ENCODE data around the gene CHML.

Gene CHML

DNA sequence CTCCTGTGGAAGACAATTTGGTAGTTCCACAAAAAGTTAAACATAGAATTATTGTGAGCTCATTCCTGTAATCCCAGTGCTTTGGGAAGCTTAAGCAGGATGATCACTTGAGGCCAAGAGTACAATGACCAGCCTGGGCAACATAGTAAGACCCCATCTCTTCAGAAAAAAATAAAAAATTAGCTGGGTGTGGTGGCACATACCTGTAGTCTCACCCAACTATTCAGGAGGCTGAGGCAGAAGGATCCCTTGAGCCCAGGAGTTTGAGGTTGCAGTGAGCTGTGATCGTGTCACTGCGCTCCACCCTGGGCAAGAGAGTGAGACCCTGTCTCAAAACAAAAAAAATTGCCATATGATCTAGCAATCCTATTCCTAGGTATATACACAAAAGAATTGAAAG is 4.1 kb upstream of the CHML start:
- no peak for DNase-seq

DNA sequence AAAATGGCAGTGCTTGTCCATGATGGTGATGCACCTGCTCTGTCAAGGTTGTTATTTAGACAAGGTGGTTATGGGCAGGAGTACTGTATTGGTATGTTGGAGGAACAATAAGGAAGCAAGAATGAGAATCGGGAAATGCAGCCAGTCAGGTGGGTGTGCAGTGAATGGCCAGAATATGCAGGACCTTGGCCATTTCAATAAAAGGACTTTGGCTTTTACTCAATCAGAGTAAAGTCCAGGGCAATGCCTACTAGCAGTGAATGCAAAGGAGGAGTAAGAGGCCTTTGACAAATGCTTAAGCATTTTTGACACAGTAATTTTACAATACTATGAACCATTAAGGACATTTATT is 2.4 kb upstream of the CHML start:
- no peak for DNase-seq

DNA sequence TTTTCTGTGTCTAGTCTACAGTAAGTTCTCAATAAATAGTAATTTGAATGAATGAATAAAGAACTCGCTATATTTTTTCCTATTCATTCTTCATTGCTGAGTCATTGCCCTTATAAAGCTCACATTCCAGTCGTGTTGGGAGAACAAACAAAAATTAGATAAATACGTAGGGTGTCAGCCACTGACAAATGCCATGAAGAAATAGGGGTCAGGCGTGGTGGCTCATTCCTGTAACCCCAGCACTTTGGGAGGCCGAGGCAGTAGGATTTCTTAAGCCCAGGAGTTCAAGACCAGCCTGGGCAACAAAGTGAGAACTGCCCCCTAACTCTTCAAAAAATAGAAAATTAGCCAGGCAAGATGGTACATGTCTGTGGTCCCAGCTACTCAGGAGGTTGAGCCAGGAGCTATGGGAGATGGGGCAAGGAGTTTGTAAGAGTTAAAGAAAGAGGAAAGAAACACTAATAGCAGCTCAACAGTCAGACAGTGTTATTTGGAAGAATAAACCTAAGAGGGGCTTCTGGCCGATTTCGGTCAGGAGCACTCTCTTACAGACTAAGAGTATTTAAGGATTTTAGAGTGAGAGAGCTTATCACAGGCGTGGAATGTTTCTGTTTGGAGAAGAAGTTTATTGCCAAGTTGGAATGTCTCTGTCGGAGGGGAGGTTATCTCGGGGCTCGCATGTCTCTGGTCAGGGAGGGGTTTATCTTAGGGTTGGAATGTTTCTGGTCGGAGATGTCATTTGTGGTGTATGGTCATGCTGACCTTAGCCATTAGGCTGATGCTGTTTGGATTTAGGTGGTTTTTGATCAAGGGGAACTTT is 1.8 kb upstream of the CHML start:
- no peak for DNase-seq

DNA sequence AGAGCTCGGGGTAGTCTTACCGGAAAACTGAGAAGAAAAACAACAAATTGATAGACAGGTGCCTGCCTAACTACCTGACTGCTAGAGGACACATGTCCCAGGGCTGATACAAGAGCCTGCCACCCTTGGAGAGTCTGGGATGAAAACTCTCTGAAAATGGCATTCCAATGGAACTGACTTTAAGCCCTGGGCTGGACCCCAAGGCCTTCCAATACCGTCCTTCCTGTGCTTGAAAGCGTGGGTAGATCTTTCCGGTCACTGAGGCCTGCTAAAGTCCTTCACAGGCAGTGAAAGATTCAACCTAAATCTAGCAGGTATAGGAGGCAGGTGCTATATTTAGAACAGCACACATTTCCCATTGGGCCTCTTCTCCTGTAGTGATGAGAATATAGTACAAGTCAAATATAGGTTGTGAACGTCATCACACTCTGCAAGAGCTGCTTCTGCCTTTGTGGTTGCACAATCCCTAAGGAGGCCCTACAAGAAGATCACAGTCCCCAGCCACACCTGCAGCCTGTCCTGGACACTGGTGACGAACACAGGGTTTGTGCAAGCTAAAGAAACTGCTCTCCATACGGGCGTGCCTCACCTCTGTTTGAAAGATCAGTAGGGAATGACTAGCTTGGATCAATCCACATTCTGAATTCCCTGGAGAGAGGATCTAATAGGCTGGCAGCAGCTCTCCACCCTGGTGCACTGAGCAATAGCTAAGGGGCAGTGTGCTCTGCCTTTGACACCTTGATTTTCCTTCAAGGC is 876 bp upstream of the CHML start:
- no peak for DNase-seq

DNA sequence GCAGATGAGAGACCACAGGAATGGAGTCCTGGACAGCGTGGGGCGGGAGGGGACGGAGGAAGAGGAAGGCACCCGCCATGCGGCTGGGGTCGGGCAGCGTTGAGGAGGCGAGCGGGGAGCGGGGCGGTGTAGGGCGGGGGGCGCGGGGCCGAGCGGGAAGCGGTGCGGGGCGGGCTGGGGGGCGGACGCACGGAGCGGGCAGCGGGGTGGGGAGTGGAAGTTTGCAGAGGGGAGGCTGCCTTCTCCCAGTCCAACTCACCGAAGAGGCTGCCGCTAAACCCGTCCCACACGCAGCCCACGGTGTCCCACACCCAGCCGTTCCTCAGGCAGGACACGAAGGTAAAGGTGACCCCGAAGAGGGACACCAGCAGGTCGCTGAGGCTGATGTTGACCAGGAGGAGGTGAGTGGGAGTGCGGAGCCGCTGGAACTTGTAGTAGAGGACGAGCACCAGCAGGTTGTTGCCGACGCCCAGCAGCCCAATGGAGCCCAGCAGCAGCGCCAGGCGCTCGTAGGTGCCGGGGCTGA is 483 bp downstream of the CHML start:
- DNase-seq = no peak

DNA sequence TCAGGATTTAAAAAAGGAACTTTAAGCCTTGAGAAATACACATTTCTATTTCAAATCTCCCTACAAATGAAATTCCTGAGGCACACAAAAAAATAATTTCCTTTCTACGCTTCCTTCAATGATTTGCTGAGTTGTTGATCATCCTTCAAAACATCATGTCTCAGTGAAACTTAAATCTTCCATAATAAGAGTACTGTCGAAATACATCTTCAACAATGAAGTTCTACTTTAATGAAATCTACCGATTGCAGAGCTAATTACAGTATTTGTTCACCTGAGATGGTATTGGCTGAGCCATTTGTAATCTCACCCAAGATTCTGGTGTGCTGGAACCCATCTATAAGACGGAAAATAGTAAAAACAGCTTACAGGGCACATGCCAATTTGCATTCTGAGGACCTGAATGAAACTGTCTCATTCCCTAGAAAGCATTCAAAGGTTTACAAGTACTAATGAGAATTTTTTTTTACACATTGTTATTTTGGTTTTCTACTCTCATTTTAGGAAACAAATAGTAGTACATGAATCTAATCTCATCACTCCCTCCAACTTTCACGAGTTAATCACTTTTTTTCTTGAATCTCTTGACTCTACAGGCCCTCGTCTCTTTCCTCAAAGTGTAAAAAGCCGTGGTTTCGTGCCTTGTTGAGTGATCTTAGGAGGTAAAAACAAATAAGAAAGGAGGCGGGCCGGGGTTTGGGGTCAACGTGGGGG is 1.1 kb downstream of the CHML start:
- no peak for DNase-seq

DNA sequence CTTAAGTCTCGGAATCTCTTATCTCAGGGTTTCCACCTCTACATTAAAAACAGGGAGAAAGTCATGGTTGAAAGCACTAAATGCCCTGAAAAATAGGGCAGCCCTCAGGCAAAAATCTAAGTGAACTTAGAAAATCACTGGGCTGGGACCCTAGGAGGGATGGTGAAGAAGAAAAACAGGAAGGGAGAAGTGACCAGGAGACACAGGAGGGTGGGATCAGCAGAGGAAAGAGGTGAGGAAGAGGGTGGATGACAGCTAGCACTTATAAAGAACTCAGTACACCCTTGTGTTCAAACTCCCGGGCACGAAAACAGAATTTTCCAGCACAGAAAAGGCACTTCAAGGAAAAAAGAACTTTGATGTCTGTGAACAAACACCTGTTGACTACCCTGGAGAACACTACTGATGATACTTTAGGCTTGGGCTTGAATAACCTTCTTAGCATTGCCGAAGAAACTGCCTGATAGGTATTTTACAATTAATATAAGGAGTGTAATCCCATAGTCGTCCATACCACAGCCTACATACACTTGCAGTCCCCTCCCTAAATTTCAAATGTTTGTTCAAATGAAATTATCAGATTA is 2.0 kb downstream of the CHML start:
- DNase-seq = no peak

DNA sequence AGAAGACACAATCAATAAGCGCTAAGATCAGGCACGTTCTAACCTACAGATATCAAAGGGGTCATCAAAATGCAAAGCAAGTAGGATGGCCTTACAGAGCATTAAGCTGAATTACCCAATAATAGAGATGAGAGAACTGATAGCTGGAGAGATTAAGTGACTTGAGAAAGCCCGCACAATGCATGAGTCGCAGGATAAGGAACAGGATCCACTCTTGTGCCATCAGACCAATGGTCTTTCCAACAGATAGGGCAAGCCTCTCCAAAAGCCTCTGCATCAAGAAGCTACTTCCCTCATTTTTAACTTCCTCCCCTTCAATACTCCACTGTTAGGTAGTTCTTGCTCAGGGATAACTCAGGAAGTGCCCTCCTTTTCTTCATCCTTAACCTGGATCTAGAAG is 2.6 kb downstream of the CHML start:
- DNase-seq = no peak

DNA sequence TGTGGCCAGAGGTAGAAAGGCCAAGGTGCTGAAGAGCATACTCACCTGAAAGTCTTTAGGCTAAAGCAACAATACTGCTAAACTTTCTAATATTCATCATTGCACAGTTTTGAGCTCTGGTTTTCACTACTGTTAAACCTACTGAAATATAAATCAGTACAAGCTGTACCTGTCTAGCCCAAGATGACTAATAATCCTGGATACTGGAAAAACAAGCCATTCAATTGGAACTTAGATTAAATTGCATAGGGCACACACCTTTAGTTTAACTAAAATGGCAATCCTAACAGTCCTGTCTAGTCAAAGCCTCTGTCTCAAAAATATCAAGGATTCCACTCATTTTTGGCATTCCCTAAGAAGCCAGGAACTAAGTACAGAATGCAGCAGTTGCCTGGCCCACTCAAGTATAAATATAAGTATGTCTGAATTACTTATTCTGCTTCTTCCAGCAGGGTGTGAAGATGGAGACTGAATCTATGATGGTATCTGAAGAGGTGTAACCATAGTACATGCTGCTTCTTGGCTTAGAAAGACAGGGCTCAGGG is 3.1 kb downstream of the CHML start:
- no peak for DNase-seq

DNA sequence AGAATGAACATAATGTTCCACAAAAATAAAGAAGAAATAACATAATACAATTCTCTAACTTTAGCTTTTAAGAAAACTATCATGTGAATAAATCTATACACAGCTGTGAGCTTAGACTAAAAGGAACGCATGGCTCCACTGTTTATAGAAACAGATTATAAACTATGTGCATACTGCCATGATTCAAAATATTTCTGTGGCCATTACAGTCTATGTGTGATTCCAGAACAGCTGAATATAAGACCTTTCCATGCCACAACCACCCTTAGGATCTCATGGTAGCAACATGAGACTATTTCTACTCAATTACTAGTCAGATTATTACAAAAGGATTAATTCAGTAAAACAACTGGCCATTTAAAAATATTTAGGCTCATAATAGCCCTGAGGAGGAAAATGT is 3.9 kb downstream of the CHML start:
- DNase-seq = no peak

DNA sequence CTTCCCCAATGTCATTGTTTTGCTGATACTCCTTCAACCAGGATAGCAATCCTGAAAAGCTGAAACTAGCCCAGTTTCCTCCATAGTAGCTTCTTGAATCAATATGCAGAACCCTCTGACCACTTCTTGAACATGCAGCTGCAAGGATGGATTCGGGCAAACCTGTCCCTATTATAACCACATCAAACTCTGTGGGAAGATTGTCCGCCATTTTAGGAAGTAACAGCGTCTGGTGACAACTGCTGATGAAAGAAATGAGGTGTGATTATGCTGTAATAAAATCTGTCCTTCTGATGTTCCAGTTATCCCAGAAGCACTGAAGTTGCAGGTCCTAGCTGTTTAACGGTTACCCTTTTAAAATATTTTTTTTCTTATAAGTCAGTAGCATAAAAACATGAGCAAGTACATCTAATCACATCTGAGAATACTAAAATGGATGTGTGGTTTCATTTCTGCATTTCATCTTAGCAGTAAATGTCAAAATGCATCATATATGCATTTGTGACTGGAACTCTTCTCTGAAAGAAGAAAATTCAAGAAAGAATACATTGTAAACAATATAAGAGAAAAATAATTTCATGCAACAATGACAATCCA is 4.5 kb downstream of the CHML start:
- no peak for DNase-seq

DNA sequence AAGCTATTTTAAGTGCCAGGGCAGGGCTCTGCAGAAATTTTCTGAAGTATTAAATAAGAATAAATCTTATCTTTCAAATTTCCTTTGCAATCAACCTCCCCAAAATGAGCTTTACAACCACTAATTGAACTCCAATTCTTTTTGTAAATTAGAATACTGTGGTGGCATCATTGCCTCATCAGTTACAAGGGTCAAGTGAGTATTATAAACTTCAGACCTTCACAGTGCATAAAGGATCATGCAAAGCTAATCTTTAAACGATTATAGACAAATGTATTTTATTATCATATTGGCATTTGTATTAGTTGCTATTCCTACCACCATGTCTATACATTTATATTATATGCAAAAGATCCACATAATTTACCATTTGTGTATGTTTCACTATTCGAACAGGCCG is 7.2 kb downstream of the CHML start:
- DNase-seq = no peak

DNA sequence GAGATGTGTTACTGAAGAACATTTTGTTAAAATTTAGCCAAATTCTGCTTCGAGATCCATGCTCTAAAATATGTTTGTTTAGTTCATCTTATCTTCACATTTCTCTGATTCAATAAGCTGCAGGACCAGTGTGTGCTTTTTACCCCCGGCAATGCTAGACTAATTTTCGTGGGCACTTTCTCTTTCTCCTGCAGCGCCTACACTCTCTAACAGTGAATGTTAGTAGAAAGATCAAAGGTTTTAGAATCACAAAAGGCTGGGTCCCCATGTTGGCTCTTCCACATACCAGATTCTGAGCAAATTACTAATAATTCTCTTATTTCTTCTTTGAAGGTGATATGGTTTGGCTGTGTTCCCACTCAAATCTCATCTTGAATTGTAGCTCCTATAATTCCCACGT is 8.5 kb downstream of the CHML start:
- no peak for DNase-seq

DNA sequence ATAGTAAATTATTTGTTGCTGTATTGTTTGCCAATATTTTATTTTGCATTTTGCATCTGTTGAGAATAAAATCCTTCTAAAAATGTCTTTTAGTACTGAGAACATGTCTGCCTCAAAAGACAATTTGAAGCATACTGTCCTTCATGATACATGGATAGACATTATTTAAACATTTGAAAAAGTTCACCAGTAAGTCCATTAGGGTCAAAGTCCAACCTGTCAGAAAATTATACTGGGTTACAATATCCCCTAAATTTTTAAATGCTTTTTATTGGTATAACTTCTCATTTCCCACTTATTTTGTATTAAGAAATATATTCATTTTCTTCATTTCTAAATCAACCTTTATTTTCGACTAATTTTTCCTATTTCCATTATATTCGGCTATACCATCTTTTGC is 9.3 kb downstream of the CHML start:
- DNase-seq = no peak

DNA sequence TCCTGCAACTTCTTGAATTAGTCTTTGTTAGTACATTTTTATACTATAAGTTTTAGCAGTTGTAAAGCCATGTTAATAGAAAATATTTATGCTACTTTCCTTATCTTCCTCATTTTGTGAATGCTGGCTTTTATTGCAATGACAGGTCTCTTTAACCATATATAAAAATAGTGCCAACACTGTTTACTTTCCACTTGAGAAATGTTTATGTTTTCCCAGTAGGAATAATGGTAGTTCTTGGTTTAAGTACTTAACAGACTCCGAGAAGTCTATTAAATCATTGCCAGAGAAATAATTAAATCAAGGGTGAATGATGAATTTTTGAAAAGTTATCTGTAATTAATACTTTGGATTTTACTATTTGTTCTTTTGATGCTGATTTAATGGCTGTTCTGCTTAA is 9.7 kb downstream of the CHML start:
- DNase-seq = no peak

DNA sequence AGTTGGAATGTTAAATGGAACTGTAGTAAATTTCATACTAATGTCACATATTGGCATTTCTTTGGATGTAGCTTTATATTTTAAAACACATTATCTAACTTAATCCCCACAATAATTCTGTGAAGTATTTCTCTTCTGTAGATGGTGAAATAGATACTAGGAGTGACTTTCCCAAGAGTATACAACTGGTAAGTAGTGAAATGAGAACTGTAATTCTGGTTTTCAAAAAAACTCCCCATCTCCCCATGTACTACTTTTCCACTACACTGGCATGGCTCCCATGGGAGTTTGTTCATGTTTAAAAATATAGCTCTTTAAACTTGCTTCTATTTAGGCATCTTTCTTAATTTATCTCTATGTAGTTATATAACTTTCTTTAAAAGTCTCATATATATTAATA is 10.2 kb downstream of the CHML start:
- DNase-seq = no peak

DNA sequence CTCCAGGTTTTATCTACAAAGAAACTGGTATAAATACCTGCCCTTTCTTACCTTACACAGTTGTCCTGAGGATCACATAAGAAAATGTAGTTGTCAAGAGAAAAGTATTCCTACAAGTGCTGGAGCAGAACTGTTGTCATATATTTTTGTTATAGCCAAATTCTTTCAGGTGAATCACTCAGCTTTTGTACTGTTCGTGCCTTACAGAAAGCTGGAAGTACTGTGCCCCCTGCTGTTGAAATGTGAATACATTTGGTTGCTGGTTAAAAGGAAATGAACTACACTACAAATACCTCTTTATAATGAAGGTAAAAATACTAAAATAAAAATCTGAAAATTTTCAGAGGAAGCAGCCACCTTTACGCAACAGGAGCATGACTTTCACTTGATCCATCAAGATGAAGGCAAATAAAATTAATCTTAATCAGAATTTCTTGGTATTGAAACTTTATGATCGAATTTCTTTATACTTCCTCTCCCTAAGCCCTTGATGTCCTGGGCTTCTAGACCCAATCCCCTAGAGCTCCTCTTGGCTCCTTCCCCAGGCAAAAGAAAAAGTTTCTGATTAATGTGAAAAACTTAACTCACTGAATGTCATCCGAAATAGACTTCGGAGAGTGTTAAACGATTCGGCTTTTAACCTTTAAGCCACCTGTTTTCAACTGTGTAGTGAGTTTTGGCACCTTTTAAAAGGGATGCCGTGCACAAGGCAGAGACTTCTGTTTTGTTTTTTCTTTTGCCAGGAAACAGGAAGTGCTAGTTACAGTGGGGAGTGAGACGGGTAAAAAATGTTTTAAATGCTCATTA is 12.5 kb downstream of the CHML start:
- no peak for DNase-seq

DNA sequence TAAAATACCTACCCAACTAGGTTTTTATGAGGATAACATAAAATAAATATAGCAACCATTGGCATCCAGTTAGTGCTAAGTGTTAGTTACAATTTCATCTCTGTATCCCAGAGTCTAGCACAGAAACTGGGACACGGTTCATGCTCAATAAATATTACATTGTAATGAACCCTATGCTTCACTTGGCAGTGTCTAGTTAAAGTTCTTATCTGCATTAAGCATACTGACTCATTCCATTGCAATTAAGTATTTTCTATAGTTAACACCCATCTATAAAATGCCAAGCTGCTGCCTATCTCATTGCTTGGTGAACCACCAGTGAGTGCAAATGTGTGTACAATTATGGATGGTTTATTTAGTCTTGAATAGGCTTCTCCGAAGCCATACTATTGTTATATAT is 15.2 kb downstream of the CHML start:
- no peak for DNase-seq

DNA sequence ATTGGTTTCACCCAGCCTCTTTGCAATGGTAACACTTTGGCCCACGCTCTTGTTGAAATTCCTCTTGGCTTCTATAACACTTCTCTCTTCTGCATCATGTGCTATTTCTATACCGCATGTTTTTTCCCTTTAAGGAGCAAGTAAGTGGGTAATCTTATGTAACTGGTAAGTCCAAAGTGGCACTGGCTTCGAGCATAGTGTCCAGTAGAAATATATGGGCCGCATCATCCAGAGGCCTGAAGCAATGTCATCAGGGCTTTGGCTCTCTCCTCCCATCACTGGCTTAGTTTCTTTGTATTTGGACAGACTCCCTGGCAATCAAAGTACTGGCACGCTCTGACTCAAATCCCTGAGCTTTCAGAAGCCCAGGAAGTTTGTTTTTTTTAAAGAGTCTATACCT is 17.5 kb downstream of the CHML start:
- no peak for DNase-seq

DNA sequence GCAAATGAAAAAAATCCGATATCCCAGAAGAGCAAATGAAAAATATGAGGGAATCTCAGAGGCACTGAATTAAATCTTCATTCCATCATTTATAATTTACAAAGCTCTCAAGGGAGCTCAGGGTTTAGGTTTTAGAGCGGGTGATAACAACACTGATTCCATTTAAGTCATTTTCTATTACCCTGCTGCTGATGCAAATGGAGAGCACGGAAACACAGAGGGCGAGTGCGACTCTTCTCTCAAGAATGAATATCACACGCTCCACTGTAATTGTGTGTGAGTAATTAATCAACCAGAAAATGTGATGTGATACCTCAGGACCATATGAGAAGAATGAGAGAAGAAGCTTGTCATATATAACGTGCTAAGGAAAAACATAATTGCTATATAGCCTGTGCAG is 22.7 kb downstream of the CHML start:
- no peak for DNase-seq

DNA sequence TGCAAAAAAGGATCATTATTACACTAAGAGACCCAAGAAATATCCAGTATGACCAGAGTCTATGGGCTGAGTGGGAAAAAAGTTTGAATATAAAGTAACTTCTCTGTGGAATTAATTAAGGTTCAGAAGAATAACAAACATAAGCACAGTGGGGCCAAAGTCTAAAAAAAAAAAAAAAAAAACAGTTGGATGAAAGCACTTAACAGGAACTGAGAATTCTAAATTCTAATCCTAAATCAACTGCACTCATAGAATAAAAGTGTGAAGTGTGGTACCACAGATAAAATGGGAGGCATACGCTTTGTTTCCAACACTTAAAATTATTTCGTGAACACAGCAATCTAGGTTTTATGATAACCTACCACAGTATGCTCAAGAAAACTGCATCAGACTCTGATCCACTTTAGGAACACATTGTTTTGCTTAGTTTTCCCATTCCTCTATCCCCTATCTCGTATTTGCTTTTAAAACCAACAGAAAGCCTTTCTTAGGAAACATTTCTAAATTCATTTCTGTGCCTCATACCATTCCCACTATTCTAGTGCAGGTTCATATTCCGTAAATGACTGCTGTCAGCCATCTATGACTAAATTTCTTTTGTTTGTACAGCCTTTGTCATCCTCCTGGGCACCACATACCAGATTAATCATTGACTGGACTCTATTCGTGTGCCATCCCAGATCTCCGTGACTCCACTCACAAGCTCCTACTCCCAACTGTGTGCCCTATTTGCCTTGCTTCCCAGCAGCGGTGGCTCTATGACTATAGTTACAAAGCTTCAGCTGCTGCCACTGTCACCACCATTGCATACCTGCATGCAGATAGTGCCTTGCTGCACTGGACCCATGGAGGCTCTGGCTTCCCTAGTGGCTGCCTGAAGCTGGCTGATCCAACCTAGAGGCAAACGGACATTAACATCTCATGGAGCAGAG is 24.9 kb downstream of the CHML start:
- no peak for DNase-seq
